GM19043 (cell line): ENCODE results near the gene PTPRU.

ENCODE experiments used
- ATAC-seq: cut with Tn5 transposase; IDR thresholded peaks from one replicate; pipeline ENCODE4 v1.9.1; 2021; ENCODE audit warnings: low read depth; ENCODE audit not compliant: unreplicated experiment

PTPRU gene

DNA sequence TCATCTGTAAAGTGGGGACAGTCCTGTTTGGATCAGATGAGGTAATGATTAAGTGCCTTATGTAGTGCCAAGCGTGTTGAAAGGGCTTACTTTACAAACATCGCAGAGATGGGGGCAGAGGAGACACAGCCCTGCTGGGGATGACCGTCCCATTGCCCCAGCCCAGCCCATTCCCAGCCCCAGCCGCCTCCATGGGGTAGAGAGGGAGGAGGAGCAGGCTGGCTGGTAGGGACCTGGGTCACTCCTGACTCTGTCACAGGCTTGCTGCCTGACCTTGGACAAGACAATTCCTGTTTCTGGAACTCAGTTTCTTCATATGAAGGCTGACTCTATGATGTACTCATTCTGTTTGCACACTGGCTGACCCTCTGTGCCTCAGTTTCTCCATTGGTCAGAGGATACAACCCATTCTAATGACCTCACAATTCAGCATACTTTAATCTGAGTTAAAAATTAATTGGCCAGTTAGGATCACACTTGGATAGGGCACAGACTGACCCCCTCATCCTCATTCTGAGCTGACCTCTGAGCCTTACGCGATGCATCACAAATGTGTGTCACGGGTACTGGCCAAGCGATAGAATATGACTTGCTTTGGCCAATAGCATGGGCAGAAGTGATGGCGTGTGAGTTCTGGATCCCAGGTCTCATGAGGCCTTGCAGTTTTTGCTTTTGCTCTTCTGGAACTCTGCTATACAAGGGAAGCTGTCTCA, 91.1 kb downstream of the PTPRU start:
- ATAC-seq = no peak

DNA sequence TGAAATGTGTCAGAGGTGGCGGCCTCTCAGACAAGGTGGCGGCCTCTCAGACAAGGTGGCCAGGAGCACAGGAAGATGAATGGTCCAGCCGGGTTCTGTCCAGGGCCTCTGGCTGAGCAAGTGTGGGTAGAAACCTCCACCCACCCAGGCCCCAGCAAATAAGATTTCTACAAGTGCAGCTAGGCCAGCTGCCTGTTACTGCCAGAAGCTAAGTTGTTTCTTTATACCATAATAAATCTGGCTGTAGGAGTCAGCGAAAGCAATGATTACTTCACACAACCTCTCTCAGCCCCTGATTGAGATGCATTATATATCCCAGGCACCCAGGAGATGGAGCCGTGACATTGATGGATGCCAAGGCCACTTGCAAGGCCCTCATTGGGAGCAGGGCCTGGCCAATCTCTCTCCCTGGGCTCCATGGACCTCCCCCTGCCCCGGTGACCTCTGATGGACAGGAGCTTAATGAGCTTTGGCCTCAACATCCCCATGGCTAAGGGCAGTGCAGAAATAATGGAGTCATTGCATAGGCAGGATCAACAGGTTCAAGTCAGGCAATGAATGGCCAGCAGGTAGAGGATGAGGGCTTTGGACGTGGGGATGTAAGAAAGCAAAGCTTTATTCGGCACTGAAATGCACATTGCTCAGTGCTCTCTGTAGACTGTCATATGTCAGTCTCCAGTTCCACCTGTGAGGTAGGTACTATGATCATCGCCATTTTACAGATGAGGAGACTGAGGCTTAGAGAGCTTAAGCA, 92.9 kb downstream of the PTPRU start:
- no peak for ATAC-seq

DNA sequence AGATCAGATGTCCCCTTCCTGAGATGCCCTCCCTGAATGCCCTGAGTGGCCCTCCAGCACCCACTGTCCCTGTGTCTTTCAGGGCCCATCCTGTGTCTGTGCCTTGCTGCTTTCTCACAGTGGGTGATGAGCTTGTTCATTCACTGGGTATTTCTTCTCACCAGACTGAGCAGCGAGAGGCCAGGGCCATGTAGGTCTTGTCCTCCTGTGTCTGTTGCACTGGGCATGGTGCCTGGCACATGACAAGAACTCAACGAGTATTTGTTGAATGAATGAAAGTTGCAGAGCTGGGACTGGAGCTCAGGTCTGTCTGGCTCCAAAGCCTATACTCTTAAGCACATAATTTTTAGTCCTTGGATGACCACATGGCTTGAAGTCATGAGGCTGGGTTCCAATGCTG, 93.8 kb downstream of the PTPRU start:
- ATAC-seq = no peak

DNA sequence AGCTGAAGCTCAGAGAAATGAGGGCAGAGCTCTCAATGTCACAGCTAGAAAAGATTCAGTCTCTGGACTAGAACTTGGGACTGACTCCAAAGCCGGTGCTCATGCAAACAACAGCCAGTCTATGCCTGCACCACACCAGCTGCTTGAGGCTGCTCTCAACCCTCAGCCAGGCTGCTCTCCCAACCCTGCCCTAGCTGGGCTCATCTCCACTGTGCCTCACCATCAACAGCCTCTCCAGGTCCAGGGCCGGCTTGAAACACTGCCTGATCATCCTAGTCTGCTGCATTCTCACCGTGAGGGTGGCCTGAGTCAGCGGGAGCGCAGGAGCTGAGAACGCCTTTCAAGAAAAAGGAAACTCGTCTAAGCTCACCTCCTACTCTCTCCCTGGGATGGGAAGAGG, 94.5 kb downstream of the PTPRU start:
- no peak for ATAC-seq

- no peak for ATAC-seq
Measured at GRCh38 chr1:29331309-29331708, 95.0 kb downstream of the PTPRU start.

GRCh38 chr1:29331729-29332128, 95.4 kb downstream of the PTPRU start:
- no peak for ATAC-seq

GRCh38 chr1:29332204-29332603, 95.9 kb downstream of the PTPRU start:
- no peak for ATAC-seq

GRCh38 chr1:29333008-29333407, 96.7 kb downstream of the PTPRU start:
- no peak for ATAC-seq

- no peak for ATAC-seq
Measured at GRCh38 chr1:29335573-29335972, 99.3 kb downstream of the PTPRU start.

DNA sequence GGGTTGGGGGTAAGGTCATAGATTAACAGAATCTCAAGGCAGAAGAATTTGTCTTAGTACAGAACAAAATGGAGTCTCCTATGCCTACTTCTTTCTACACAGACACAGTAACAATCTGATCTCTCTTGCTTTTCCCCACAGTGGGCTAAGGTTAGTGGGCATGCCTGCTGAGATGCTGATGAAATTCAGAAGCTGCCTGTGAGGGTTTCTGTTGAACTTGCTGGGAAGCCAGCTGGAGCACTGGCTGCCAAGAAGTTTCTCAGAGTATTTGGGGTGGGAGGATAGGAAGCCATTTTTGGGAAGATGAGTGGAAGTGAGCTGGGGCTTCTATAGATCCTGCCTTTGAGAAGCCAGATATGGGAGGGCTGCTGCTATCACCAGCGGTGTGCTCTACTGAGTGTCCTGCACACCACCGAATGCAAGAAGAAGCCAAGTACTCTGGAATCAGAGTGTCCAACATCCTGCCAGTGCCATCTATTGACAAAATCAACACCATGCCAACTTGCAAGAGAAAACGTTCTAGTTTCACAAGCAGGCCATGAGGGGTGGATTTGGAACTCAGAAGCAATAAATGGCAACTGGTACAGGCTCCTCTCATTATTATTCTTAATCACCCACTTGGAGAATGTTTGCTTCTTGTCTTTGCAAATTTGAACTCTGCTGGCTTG, 102.7 kb downstream of the PTPRU start:
- ATAC-seq = no peak

GRCh38 chr1:29341936-29342335, 105.6 kb downstream of the PTPRU start:
- no peak for ATAC-seq

DNA sequence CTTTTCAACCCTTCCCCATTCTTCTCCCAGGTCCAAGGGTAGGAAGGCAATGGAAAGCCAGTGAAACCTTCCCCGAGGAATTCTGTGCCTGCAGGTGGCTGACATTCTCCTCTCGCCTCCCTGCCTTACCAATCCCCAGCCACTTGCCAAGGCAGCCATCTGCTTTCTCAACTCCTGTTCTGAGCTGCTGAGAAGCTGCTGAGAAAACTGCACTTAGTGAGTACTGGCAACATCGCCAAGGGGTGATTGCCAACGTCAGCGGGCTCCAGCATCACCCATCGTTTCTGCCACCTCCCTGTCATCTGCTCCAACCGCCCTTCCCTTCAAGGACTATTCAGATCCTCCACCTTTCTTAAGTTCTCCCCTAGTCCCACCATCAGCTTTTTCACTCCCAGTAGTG, 106.0 kb downstream of the PTPRU start:
- no peak for ATAC-seq

DNA sequence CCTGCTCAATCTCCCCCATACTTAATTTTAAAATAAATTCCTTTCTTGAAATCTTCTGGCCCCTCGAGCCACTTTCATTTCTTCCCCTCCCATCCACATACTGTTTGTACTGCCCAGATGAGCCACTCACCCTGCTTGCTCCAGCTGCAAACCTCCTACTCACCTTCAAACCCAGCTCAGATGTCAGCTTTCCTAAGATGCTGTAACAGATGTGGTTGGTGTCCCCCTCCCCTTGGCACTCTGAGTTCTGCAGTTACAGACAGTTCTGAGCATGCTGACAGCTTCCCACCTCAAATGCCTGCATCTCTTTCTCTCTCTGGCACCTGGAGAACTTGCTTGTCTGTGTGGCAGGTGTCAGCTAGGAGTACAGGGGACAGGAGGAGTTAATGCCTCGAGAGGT, 106.7 kb downstream of the PTPRU start:
- ATAC-seq = no peak

DNA sequence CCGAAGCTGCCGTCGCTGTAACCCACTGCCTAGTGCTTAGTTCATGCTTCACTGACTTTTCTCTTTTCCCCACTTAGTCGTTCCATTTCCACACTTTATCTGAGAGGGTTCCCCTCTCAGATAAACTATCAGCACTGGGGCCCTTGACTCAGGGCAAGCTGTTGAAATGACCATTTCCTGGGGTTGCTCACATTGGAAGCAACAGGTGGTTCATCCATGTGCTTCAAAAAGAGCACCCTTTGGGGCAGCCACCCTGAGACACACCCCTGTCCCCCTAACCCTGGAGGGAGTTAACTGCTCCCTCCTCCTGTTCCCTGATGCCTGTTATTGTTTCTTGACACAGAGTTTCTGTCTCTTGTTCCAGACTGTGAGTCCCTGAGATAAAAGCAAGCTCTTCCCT, 107.2 kb downstream of the PTPRU start:
- ATAC-seq = no peak

DNA sequence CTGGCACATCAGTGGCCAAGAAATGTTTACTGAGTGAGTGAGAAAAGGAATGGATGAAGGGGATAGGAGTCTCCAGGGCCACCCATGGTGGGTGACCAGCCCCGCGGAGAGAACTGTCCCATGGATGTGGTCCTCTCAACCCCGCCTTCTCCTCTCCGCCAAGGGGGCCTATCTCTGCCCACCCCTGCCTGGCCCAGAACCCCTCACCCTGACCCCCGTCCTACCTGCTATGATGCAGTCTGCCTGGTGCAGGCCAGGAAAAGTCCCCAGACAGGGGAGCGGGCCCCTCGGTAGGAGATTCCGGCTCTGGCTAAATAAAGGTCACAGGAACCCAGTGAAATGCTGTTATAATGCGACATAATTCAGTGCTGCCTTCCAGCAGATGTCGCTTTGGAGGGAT, 107.6 kb downstream of the PTPRU start:
- no peak for ATAC-seq

- ATAC-seq = no peak
Measured at GRCh38 chr1:29344336-29344735, 108.0 kb downstream of the PTPRU start.

- no peak for ATAC-seq
Measured at GRCh38 chr1:29346576-29346975, 110.3 kb downstream of the PTPRU start.

- no peak for ATAC-seq
Measured at GRCh38 chr1:29349871-29350491, 113.7 kb downstream of the PTPRU start.

DNA sequence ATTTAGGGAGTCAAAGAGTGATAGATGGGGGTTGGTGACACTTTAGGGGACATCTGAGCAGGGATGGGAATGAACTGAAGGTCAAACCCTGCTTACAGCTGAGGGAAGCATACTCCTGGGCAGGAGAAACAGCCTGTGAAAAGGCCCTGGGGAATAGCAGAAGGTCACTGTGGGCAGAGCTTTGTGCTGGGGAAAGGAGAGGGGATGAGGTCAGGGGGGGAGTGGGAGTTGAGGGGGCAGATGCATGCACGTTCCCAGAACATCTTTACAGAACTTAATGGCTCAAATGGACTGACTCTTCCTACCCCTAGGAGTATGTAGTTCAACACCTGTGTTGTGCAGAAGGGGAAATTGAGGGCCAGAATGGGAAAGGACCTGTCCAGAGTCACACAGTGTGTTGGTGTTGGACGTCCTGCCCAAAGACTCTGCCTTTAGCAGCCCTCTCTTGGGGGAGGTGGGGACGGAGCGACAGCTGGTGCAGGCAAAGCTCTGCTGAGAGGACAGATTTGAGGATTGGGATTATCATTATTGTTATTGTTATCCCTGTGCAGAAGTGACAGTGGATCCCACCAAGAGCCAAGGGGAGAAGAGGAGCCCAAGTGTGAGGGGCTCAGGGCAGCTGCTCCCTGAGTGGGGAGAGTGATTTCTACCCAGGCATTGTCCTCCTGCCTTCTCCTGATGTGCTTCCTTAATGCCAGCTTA, 116.5 kb downstream of the PTPRU start:
- no peak for ATAC-seq

GRCh38 chr1:29354511-29355098, 118.3 kb downstream of the PTPRU start:
- ATAC-seq = no peak
